ENCODE results near the gene JPH4. TPM values are rescaled to one million over a fixed set of nuclear protein-coding genes. Genes with fewer than 3 reads are reported as not detected.

JPH4 gene
- total RNA-seq, 1 donor from 2014 or later = 3.2 TPM

- Histone ChIP-seq H3F3A (ENCODE audit: low read depth) (peaks cover 43% of the 10 kb centered on the region), H3K27me3 (no peaks in the 10 kb centered on the region), H3K9me3 (ENCODE audit: low read depth) (no peaks in the 10 kb centered on the region), H3K4me3 (peak overlapping the region; percentile 34), H3K36me3 (no peaks in the 10 kb centered on the region), H3K79me2 (ENCODE audit: low read depth) (peaks cover 28% of the 10 kb centered on the region), H4K20me1 (ENCODE audit: low read depth) (peaks cover 20% of the 10 kb centered on the region), H3K4me1 (peaks cover 49% of the 10 kb centered on the region), H3K9ac (no peak overlapping the region), H3K27ac (no peak overlapping the region), H2AFZ (replicated peaks) (no peak overlapping the region), H3K4me2 (peak overlapping the region; percentile 76)
- H3K27me3 Mint-ChIP-seq (ENCODE audit: insufficient read depth, low read depth) = no peaks in the 10 kb centered on the region
- peaks cover 3% of the 10 kb centered on the region for H3K36me3 Mint-ChIP-seq
- peaks cover 12% of the 10 kb centered on the region for H3K4me1 Mint-ChIP-seq
- H3K9me3 Mint-ChIP-seq = no peaks in the 10 kb centered on the region
- peak overlapping the region; percentile 0 for H3K27ac Mint-ChIP-seq
- TF ChIP-seq EZH2phosphoT487 (IDR thresholded peaks at IDR 0.05) (no peak), EZH2 (IDR thresholded peaks at IDR 0.05) (no peak)
- TF ChIP-seq, protein P1, sequence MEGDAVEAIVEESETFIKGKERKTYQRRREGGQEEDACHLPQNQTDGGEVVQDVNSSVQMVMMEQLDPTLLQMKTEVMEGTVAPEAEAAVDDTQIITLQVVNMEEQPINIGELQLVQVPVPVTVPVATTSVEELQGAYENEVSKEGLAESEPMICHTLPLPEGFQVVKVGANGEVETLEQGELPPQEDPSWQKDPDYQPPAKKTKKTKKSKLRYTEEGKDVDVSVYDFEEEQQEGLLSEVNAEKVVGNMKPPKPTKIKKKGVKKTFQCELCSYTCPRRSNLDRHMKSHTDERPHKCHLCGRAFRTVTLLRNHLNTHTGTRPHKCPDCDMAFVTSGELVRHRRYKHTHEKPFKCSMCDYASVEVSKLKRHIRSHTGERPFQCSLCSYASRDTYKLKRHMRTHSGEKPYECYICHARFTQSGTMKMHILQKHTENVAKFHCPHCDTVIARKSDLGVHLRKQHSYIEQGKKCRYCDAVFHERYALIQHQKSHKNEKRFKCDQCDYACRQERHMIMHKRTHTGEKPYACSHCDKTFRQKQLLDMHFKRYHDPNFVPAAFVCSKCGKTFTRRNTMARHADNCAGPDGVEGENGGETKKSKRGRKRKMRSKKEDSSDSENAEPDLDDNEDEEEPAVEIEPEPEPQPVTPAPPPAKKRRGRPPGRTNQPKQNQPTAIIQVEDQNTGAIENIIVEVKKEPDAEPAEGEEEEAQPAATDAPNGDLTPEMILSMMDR (IDR thresholded peaks at IDR 0.05) = no peak
- no peak overlapping the region for H3K4me3 Mint-ChIP-seq
- DNase-seq (ENCODE audit: low spot score) = peak; percentile 81
These were observed 33.8 kb downstream of the JPH4 start for GRCh38 chr14:23544511-23545447.

GRCh38 chr14:23543403-23543802, 35.2 kb downstream of the JPH4 start:
- no peak overlapping the region for H3K4me2 ChIP-seq
- peaks cover 25% of the 10 kb centered on the region for H3K4me1 Mint-ChIP-seq
- H3K9me3 Mint-ChIP-seq = no peaks in the 10 kb centered on the region
- H3K27ac ChIP-seq = no peak overlapping the region
- peaks cover 3% of the 10 kb centered on the region for H3K36me3 Mint-ChIP-seq
- no peaks in the 10 kb centered on the region for H3K9me3 ChIP-seq (ENCODE audit: low read depth)
- peaks cover 46% of the 10 kb centered on the region for H3K4me1 ChIP-seq
- no peak for TF ChIP-seq EZH2phosphoT487 (IDR thresholded peaks at IDR 0.05)
- no peak overlapping the region for H2AFZ ChIP-seq (replicated peaks)
- peaks cover 16% of the 10 kb centered on the region for H3K79me2 ChIP-seq (ENCODE audit: low read depth)
- H3K27me3 Mint-ChIP-seq (ENCODE audit: insufficient read depth, low read depth) = no peaks in the 10 kb centered on the region
- peaks cover 10% of the 10 kb centered on the region for H4K20me1 ChIP-seq (ENCODE audit: low read depth)
- H3K4me3 ChIP-seq = no peak overlapping the region
- no peak overlapping the region for H3K4me3 Mint-ChIP-seq
- H3K9ac ChIP-seq = no peak overlapping the region
- no peak overlapping the region for H3K27ac Mint-ChIP-seq
- H3K27me3 ChIP-seq = no peaks in the 10 kb centered on the region
- no peak for DNase-seq (ENCODE audit: low spot score)
- no peaks in the 10 kb centered on the region for H3K36me3 ChIP-seq
- peaks cover 40% of the 10 kb centered on the region for H3F3A ChIP-seq (ENCODE audit: low read depth)

- Histone ChIP-seq H3K9me3 (ENCODE audit: low read depth) (no peaks in the 10 kb centered on the region), H3K9ac (no peak overlapping the region), H3K27me3 (no peaks in the 10 kb centered on the region), H2AFZ (replicated peaks) (no peak overlapping the region), H3K79me2 (ENCODE audit: low read depth) (peaks cover 16% of the 10 kb centered on the region), H3F3A (ENCODE audit: low read depth) (peaks cover 42% of the 10 kb centered on the region), H3K27ac (no peak overlapping the region), H3K36me3 (no peaks in the 10 kb centered on the region), H3K4me1 (peaks cover 46% of the 10 kb centered on the region), H3K4me3 (no peak overlapping the region), H3K4me2 (no peak overlapping the region), H4K20me1 (ENCODE audit: low read depth) (peaks cover 5% of the 10 kb centered on the region)
- no peak for TF ChIP-seq EZH2 (IDR thresholded peaks at IDR 0.05)
- no peak for TF ChIP-seq EZH2phosphoT487 (IDR thresholded peaks at IDR 0.05)
- TF ChIP-seq, protein P1 (IDR thresholded peaks at IDR 0.05) = no peak
- H3K4me3 Mint-ChIP-seq = no peak overlapping the region
- H3K9me3 Mint-ChIP-seq = no peaks in the 10 kb centered on the region
- peaks cover 2% of the 10 kb centered on the region for H3K27me3 Mint-ChIP-seq (ENCODE audit: insufficient read depth, low read depth)
- H3K4me1 Mint-ChIP-seq = peaks cover 31% of the 10 kb centered on the region
- H3K36me3 Mint-ChIP-seq = peaks cover 3% of the 10 kb centered on the region
- DNase-seq (ENCODE audit: low spot score) = no peak
- H3K27ac Mint-ChIP-seq = no peak overlapping the region
These were observed 36.3 kb downstream of the JPH4 start for GRCh38 chr14:23542261-23542660.

DNA sequence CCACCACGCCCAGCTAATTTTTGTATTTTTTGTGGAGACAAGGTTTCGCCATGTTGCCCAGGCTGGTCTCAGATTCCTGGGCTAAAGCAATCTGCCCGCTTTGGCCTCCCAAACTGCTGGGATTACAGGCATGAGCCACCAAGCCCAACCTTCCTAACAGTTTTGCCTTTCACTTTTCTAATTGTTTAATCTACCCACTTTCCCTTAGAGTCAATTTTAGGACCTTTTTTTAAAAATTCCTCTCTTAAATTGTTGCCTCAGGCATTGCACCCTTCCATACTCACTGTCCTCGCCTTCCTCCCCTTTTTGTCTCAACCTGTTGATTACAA, 38.5 kb downstream of the JPH4 start:
- no peaks in the 10 kb centered on the region for H3K9me3 Mint-ChIP-seq
- no peak overlapping the region for H3K9ac ChIP-seq
- H3K27me3 ChIP-seq = no peaks in the 10 kb centered on the region
- no peak overlapping the region for H3K4me3 ChIP-seq
- no peak overlapping the region for H3K27ac ChIP-seq
- H4K20me1 ChIP-seq (ENCODE audit: low read depth) = peaks cover 3% of the 10 kb centered on the region
- H3K4me3 Mint-ChIP-seq = no peak overlapping the region
- H3K36me3 ChIP-seq = no peaks in the 10 kb centered on the region
- H3K4me1 Mint-ChIP-seq = peaks cover 22% of the 10 kb centered on the region
- peaks cover 11% of the 10 kb centered on the region for H3K79me2 ChIP-seq (ENCODE audit: low read depth)
- peaks cover 37% of the 10 kb centered on the region for H3K4me1 ChIP-seq
- H3K27ac Mint-ChIP-seq = no peak overlapping the region
- TF ChIP-seq, protein P1 (IDR thresholded peaks at IDR 0.05) = no peak
- no peak for TF ChIP-seq EZH2phosphoT487 (IDR thresholded peaks at IDR 0.05)
- TF ChIP-seq EZH2 (IDR thresholded peaks at IDR 0.05) = no peak
- H3F3A ChIP-seq (ENCODE audit: low read depth) = peaks cover 43% of the 10 kb centered on the region
- peaks cover 6% of the 10 kb centered on the region for H3K36me3 Mint-ChIP-seq
- no peak overlapping the region for H3K4me2 ChIP-seq
- no peak overlapping the region for H2AFZ ChIP-seq (replicated peaks)
- H3K27me3 Mint-ChIP-seq (ENCODE audit: insufficient read depth, low read depth) = peaks cover 2% of the 10 kb centered on the region
- no peaks in the 10 kb centered on the region for H3K9me3 ChIP-seq (ENCODE audit: low read depth)
- DNase-seq (ENCODE audit: low spot score) = no peak
